ENCODE data around the gene KATNA1.

KATNA1 gene

DNA sequence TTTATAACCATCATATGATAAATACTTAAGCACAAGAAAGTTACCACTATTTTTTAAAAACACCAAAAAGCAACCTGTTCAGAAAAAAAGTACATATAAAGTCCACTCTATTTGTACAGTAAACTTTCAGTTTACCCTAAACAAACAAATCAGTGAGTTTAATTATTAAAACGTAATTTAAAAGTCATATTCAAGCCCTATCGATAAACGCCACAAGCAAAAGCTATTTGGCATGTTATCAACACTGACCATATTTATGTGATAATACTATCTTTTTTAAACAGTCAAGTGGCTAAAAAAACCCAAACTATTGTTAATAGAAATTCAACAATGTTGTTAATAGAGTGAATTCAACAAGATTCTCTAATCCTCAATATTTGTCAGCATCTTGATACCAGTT is 1.9 kb downstream of the KATNA1 start:
- H3K27me3 ChIP-seq (ENCODE audit: insufficient read depth, low read length, poor library complexity, severe bottlenecking): no peaks in the 10 kb centered on the region
- H2AFZ ChIP-seq (ENCODE audit: low read length): no peak overlapping the region
- H4K20me1 ChIP-seq (ENCODE audit: insufficient read depth, low read length, poor library complexity, severe bottlenecking): peaks cover 10% of the 10 kb centered on the region
- peaks cover 28% of the 10 kb centered on the region for H3K4me1 ChIP-seq (ENCODE audit: insufficient read depth, low read length, poor library complexity, severe bottlenecking)
- H3K9me2 ChIP-seq (replicated peaks; ENCODE audit: low read depth, low read length): no peaks in the 10 kb centered on the region
- peaks cover 59% of the 10 kb centered on the region for H3K79me2 ChIP-seq (ENCODE audit: insufficient read depth, low read length)
- H3K4me3 ChIP-seq (ENCODE audit: low read length, poor library complexity, severe bottlenecking): peak overlapping the region; percentile 91
- H3K9me3 ChIP-seq (ENCODE audit: insufficient read depth, low read depth, low read length): no peaks in the 10 kb centered on the region
- H3K36me3 ChIP-seq (ENCODE audit: insufficient read depth, low read length): no peaks in the 10 kb centered on the region
- H3K9ac ChIP-seq (ENCODE audit: low read depth, low read length, poor library complexity, severe bottlenecking): peak overlapping the region; percentile 86
- TF ChIP-seq CTCF (conservative IDR thresholded peaks at IDR 0.05; ENCODE audit: low read length): no peak
- no peak for TF ChIP-seq EZH2phosphoT487 (IDR thresholded peaks at IDR 0.05; ENCODE audit: borderline replicate concordance)
- H3K4me2 ChIP-seq (ENCODE audit: low read depth, low read length, poor library complexity, severe bottlenecking): peak overlapping the region; percentile 80
- no peaks in the 10 kb centered on the region; the same call in 1 of the 2 replicates for H3F3A ChIP-seq (ENCODE audit: low read depth)

DNA sequence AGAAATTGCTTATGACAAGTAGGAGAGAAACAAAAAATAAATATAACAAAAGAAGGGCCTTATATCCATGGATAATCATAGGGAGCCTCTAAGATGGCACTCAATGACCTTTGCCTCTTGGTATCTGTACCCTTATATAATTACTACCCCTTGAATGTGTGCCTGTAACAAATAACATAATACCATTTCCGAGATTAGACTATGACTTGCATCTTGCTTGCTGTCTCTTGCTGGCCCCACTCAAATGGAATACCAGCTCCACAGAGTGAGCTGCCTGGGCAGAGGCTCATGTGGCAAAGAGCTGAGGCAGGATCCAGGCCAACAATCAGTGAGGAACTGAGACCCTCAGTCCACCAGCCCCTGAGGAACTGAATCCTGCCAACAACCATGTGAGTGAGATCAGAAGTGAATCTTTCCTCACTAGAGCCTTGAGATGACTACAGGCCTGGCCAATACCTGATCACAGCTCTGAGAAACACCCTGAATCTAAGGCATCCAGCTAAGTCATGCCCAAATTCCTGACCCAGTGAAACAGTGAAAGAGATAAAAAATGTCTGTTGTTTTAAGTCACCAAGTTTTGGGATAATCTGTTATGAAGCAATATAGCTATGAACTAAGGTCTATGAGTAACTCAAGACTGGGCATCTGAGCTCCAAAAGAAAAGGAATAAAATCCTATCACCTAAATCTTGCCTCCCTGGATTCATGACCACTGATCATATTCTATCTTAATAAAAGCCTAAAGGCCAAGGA is 5.5 kb downstream of the KATNA1 start:
- H3K9me3 ChIP-seq (ENCODE audit: insufficient read depth, low read depth, low read length): no peaks in the 10 kb centered on the region
- no peaks in the 10 kb centered on the region for H3K27me3 ChIP-seq (ENCODE audit: insufficient read depth, low read length, poor library complexity, severe bottlenecking)
- TF ChIP-seq CTCF (conservative IDR thresholded peaks at IDR 0.05; ENCODE audit: low read length) (no peak), EZH2phosphoT487 (IDR thresholded peaks at IDR 0.05; ENCODE audit: borderline replicate concordance) (no peak)
- no peak overlapping the region for H2AFZ ChIP-seq (ENCODE audit: low read length)
- no peaks in the 10 kb centered on the region for H3F3A ChIP-seq (ENCODE audit: low read depth)
- peaks cover 62% of the 10 kb centered on the region for H3K79me2 ChIP-seq (ENCODE audit: insufficient read depth, low read length)
- H4K20me1 ChIP-seq (ENCODE audit: insufficient read depth, low read length, poor library complexity, severe bottlenecking): peaks cover 13% of the 10 kb centered on the region
- no peaks in the 10 kb centered on the region for H3K9me2 ChIP-seq (replicated peaks; ENCODE audit: low read depth, low read length)
- no peak overlapping the region for H3K4me3 ChIP-seq (ENCODE audit: low read length, poor library complexity, severe bottlenecking)
- H3K9ac ChIP-seq (ENCODE audit: low read depth, low read length, poor library complexity, severe bottlenecking): no peak overlapping the region
- H3K36me3 ChIP-seq (ENCODE audit: insufficient read depth, low read length): no peaks in the 10 kb centered on the region
- peak overlapping the region; percentile 10 for H3K4me2 ChIP-seq (ENCODE audit: low read depth, low read length, poor library complexity, severe bottlenecking)
- peaks cover 24% of the 10 kb centered on the region for H3K4me1 ChIP-seq (ENCODE audit: insufficient read depth, low read length, poor library complexity, severe bottlenecking)

DNA sequence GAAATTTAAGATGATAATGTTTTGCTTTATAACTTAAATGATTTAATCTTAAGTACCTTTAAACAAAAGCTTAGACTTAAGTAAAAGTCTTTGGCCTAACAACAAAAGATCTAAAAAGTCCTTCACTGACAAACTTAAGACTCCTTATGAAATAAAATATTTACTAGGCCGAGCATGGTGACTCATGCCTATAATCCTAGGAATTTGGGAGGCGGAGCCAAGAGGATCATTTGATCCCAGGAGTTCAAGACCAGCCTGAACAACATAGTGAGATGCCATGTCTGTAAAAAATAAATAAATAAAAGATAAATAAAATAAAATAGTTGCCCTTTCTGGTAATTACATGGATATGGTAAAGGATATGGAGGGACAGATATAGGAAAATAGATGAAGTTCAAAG is 12.4 kb downstream of the KATNA1 start:
- no peaks in the 10 kb centered on the region for H3K4me1 ChIP-seq (ENCODE audit: insufficient read depth, low read length, poor library complexity, severe bottlenecking)

More for the DNA sequence above, 12.4 kb downstream of the KATNA1 start:
- TF ChIP-seq EZH2phosphoT487 (IDR thresholded peaks at IDR 0.05; ENCODE audit: borderline replicate concordance): no peak
- no peak for TF ChIP-seq CTCF (conservative IDR thresholded peaks at IDR 0.05; ENCODE audit: low read length)
- Histone ChIP-seq H3K79me2 (ENCODE audit: insufficient read depth, low read length) (0 out of 2 replicates have a peak, but pooled peaks cover 4% of the 10 kb centered on the region), H3K36me3 (ENCODE audit: insufficient read depth, low read length) (peaks cover 9% of the 10 kb centered on the region; the same call in 1 of the 2 replicates), H4K20me1 (ENCODE audit: insufficient read depth, low read length, poor library complexity, severe bottlenecking) (peaks cover 3% of the 10 kb centered on the region), H3K4me2 (ENCODE audit: low read depth, low read length, poor library complexity, severe bottlenecking) (no peak overlapping the region), H2AFZ (ENCODE audit: low read length) (no peak overlapping the region), H3K4me3 (ENCODE audit: low read length, poor library complexity, severe bottlenecking) (no peak overlapping the region), H3K9me3 (ENCODE audit: insufficient read depth, low read depth, low read length) (no peaks in the 10 kb centered on the region), H3K9ac (ENCODE audit: low read depth, low read length, poor library complexity, severe bottlenecking) (no peak overlapping the region), H3K27me3 (ENCODE audit: insufficient read depth, low read length, poor library complexity, severe bottlenecking) (no peaks in the 10 kb centered on the region), H3K9me2 (replicated peaks; ENCODE audit: low read depth, low read length) (no peaks in the 10 kb centered on the region), H3F3A (ENCODE audit: low read depth) (no peaks in the 10 kb centered on the region)
